ENCODE measurements around the gene LAPTM5.

- no peak for TF ChIP-seq CTCF (IDR thresholded peaks at IDR 0.05)
- no peak for TF ChIP-seq POLR2A (IDR thresholded peaks at IDR 0.05)
Observed at GRCh38 chr1:30777904-30778153, 20.3 kb upstream of the LAPTM5 start.
